Inflammatory macrophage treated with lipopolysaccharide for 1 hour (primary cell): ENCODE measurements around the gene RANBP2.

Experiments
- DNase-seq, 2 donors: peaks; one replicate each; pipeline ENCODE4 v3.0.0-alpha.2; 2020 to 2022

The RANBP2 gene

GRCh38 chr2:108786008-108786353 lies 66.7 kb downstream of the RANBP2 start:
- DNase-seq = no peak

GRCh38 chr2:108786354-108787215 lies 67.3 kb downstream of the RANBP2 start, which contains the start of gene CCDC138:
CCDC138 (plus strand) TSS chr2:108786771; CDS start chr2:108786823, 52 bp downstream.
- peak; percentile 70 to 85 for DNase-seq

- peak in 1 of 2 donors; percentile 30 for DNase-seq
Measured at GRCh38 chr2:108787216-108787541, 67.9 kb downstream of the RANBP2 start.

- DNase-seq = no peak
Measured at GRCh38 chr2:108803045-108803736, 83.9 kb downstream of the RANBP2 start.

- DNase-seq = no peak
Measured at GRCh38 chr2:108805032-108805431, 85.8 kb downstream of the RANBP2 start.

GRCh38 chr2:108805782-108806181 lies 86.5 kb downstream of the RANBP2 start:
- DNase-seq = no peak

- DNase-seq = no peak
Measured at GRCh38 chr2:108806371-108807113, 87.3 kb downstream of the RANBP2 start.

- no peak for DNase-seq
Measured at GRCh38 chr2:108809936-108810335, 90.7 kb downstream of the RANBP2 start.

- DNase-seq = no peak
Measured at GRCh38 chr2:108810993-108811957, 92.0 kb downstream of the RANBP2 start.

GRCh38 chr2:108813732-108814131 lies 94.5 kb downstream of the RANBP2 start:
- DNase-seq = no peak

GRCh38 chr2:108820482-108820881 lies 101.2 kb downstream of the RANBP2 start:
- DNase-seq = no peak

- no peak for DNase-seq
Measured at GRCh38 chr2:108823286-108823685, 104.0 kb downstream of the RANBP2 start.

- DNase-seq = no peak
Measured at GRCh38 chr2:108824316-108825070, 105.2 kb downstream of the RANBP2 start.

GRCh38 chr2:108825254-108825653 lies 106.0 kb downstream of the RANBP2 start:
- DNase-seq = no peak

- DNase-seq = no peak
Measured at GRCh38 chr2:108825736-108826135, 106.5 kb downstream of the RANBP2 start.

- DNase-seq = no peak
Measured at GRCh38 chr2:108829578-108830310, 110.5 kb downstream of the RANBP2 start.

GRCh38 chr2:108833219-108833618 lies 113.9 kb downstream of the RANBP2 start:
- peak in 1 of 2 donors; percentile 4 for DNase-seq

GRCh38 chr2:108834620-108835019 lies 115.3 kb downstream of the RANBP2 start:
- DNase-seq = no peak

GRCh38 chr2:108835040-108835439 lies 115.8 kb downstream of the RANBP2 start:
- no peak for DNase-seq
